CD4-positive, alpha-beta T cell (primary cell): ENCODE results near the gene LHCGR. TPM values are rescaled to one million over a fixed set of nuclear protein-coding genes. Genes with fewer than 3 reads are reported as not detected.

ENCODE experiments used
- ATAC-seq: fragments of 200-7000 bp; cut with Tn5 transposase; one replicate; pipeline ENCODE4 v1.10.0; 2022; ENCODE audit warnings: mild to moderate bottlenecking; ENCODE audit not compliant: poor library complexity
- CTCF ChIA-PET: fragments of 350-600 bp; sonication (Branson Sonifier 250); formaldehyde crosslinking; loops from one replicate; lab custom pipeline; 2021; ENCODE audit warnings: antibody characterized with exemption, inconsistent platforms; lab: Charles Lee
- POLR2A ChIA-PET: fragments of 350-600 bp; sonication (Branson Sonifier 250); formaldehyde crosslinking; loops from one replicate; lab custom pipeline; 2021; ENCODE audit warnings: antibody characterized with exemption, inconsistent platforms; lab: Charles Lee
- DNase-seq, 14 experiments: peaks; one replicate each; pipeline ENCODE4 v3.0.0-alpha.2; 2013 to 2020; ENCODE audit warnings: mixed read lengths in 2 of 14
- H3K27ac ChIP-seq, 2 donors: one replicate each; pipeline versions ENCODE4 v1.5.1 to v1.7.0; 2013; ENCODE audit warnings: low read length in 2 of 2, low read depth in 1 of 2, mild to moderate bottlenecking in 1 of 2
- H3K27me3 ChIP-seq, 2 experiments: 1 replicate in 1 of 2; 2 replicates in 1 of 2; pipeline versions ENCODE4 v1.6.1 to v1.7.0; 2013; ENCODE audit warnings: low read length in 2 of 2, control low read depth in 1 of 2, mild to moderate bottlenecking in 1 of 2, moderate library complexity in 1 of 2; ENCODE audit not compliant: insufficient read depth in 2 of 2, control insufficient read depth in 1 of 2
- H3K36me3 ChIP-seq: one replicate; pipeline ENCODE4 v1.6.1; 2013; ENCODE audit warnings: low read length, control low read depth; ENCODE audit not compliant: insufficient read depth
- H3K4me1 ChIP-seq: one replicate; pipeline ENCODE4 v1.6.1; 2013; ENCODE audit warnings: low read length, control low read depth; ENCODE audit not compliant: insufficient read depth
- H3K4me3 ChIP-seq: one replicate; pipeline ENCODE4 v1.5.1; 2013; ENCODE audit warnings: mild to moderate bottlenecking, low read length, moderate library complexity
- H3K9me3 ChIP-seq, 2 experiments: 1 replicate in 1 of 2; 2 replicates in 1 of 2; pipeline versions ENCODE4 v1.6.1 to v1.7.0; 2013; ENCODE audit warnings: low read length in 2 of 2, mild to moderate bottlenecking in 2 of 2, control low read depth in 1 of 2, moderate library complexity in 1 of 2; ENCODE audit not compliant: control insufficient read depth in 1 of 2, insufficient read depth in 1 of 2
- H3K27ac Mint-ChIP-seq: one replicate; pipeline ENCODE4 v1.8.0; 2020; ENCODE audit warnings: mixed read lengths
- H3K27me3 Mint-ChIP-seq: one replicate; pipeline ENCODE4 v1.8.0; 2021; ENCODE audit warnings: mixed read lengths
- H3K36me3 Mint-ChIP-seq: one replicate; pipeline ENCODE4 v1.8.0; 2021; ENCODE audit warnings: low read depth, mixed read lengths
- H3K4me1 Mint-ChIP-seq: one replicate; pipeline ENCODE4 v1.8.0; 2021; ENCODE audit warnings: low read depth, mixed read lengths
- H3K4me3 Mint-ChIP-seq: one replicate; pipeline ENCODE4 v1.8.0; 2020; ENCODE audit warnings: mild to moderate bottlenecking, mixed read lengths
- H3K9me3 Mint-ChIP-seq: one replicate; pipeline ENCODE4 v1.8.0; 2020; ENCODE audit warnings: mixed read lengths
- intact Hi-C, 2 experiments: fragments of 100-400 bp; cut with DNase I in 1 of 2; cut with micrococcal nuclease in 1 of 2; formaldehyde crosslinking; loops; one replicate each; pipeline versions ENCODE4 v1.15.1 to v1.9.0; 2023 to 2025; cut with DNase I, micrococcal nuclease
- total RNA-seq, 174 experiments: library from RNA in 2 of 174; stranded (reverse) in 2 of 174; gene quantifications; one replicate each; pipeline ENCODE4 v1.2.3 and lab custom pipeline; 2021 to 2026
- TF ChIP-seq, protein P1 (sequence below): fragments of 200-600 bp; IDR thresholded peaks from one replicate; pipeline ENCODE4 v1.8.0; 2022; ENCODE audit warnings: antibody characterized with exemption, mild to moderate bottlenecking

LHCGR gene
- total RNA-seq, 2 experiments from 2014 or later = not detected

GRCh38 chr2:48759682-48760081, 4.2 kb upstream of the LHCGR start:
- H3K4me1 Mint-ChIP-seq = no peaks in the 10 kb centered on the region
- ChIA-PET CTCF (no interaction called here), POLR2A (no interaction called here)

DNA sequence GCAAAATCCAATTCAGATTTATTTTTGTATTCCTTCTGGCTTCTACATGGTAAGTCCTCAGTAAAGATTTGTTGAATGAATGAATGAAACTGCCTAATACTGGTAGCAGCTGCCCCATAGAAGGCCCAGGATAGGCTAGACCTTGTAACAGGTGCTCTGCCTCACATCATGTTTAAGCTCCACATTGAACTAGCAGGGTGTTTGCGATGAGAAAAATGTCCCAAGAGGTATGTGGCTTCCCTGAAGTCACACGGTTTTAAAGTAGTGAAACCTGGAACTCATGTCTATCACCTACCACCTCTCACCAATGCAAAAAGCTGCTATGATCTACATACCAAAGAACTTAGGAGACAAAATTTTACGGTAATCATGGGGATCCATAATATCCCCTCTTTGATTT, 765 bp upstream of the LHCGR start:
- Histone ChIP-seq H3K27me3 (peaks cover 15 to 26% of the 10 kb centered on the region in 2 experiments), H3K27ac (no peak overlapping the region), H3K36me3 (no peaks in the 10 kb centered on the region), H3K4me3 (no peak overlapping the region), H3K4me1 (no peaks in the 10 kb centered on the region), H3K9me3 (peaks cover 0 to 11% of the 10 kb centered on the region in 2 experiments)
- Mint-ChIP-seq H3K36me3 (no peaks in the 10 kb centered on the region), H3K9me3 (no peaks in the 10 kb centered on the region), H3K4me3 (no peak overlapping the region), H3K4me1 (no peaks in the 10 kb centered on the region), H3K27ac (no peak overlapping the region), H3K27me3 (peaks cover 46% of the 10 kb centered on the region)
- DNase-seq (no peak), ATAC-seq (no peak)
- CTCF ChIA-PET = no interaction called here
- POLR2A ChIA-PET = no interaction called here
- TF ChIP-seq, protein P1, sequence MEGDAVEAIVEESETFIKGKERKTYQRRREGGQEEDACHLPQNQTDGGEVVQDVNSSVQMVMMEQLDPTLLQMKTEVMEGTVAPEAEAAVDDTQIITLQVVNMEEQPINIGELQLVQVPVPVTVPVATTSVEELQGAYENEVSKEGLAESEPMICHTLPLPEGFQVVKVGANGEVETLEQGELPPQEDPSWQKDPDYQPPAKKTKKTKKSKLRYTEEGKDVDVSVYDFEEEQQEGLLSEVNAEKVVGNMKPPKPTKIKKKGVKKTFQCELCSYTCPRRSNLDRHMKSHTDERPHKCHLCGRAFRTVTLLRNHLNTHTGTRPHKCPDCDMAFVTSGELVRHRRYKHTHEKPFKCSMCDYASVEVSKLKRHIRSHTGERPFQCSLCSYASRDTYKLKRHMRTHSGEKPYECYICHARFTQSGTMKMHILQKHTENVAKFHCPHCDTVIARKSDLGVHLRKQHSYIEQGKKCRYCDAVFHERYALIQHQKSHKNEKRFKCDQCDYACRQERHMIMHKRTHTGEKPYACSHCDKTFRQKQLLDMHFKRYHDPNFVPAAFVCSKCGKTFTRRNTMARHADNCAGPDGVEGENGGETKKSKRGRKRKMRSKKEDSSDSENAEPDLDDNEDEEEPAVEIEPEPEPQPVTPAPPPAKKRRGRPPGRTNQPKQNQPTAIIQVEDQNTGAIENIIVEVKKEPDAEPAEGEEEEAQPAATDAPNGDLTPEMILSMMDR = no peak
- intact Hi-C loops = no loop called here

More at GRCh38 chr2:48759682-48760081, 4.2 kb upstream of the LHCGR start:
- Mint-ChIP-seq H3K27ac (no peak overlapping the region), H3K4me3 (no peak overlapping the region), H3K27me3 (peaks cover 26% of the 10 kb centered on the region), H3K9me3 (peaks cover 3% of the 10 kb centered on the region), H3K36me3 (no peaks in the 10 kb centered on the region)
- no peaks in the 10 kb centered on the region for H3K36me3 ChIP-seq
- no peak for ATAC-seq
- peaks cover 14 to 18% of the 10 kb centered on the region in 2 experiments for H3K27me3 ChIP-seq
- TF ChIP-seq, protein P1 = no peak
- DNase-seq = no peak
- H3K4me1 ChIP-seq = no peaks in the 10 kb centered on the region
- intact Hi-C loops = no loop called here
- H3K27ac ChIP-seq = no peak overlapping the region
- no peak overlapping the region for H3K4me3 ChIP-seq
- peaks cover 0 to 10% of the 10 kb centered on the region in 2 experiments for H3K9me3 ChIP-seq

GRCh38 chr2:48754874-48755273, 650 bp downstream of the LHCGR start:
- no peak overlapping the region for H3K27ac Mint-ChIP-seq
- Histone ChIP-seq H3K4me3 (no peak overlapping the region), H3K27ac (no peak overlapping the region), H3K36me3 (no peaks in the 10 kb centered on the region), H3K9me3 (peaks cover 0 to 11% of the 10 kb centered on the region in 2 experiments), H3K27me3 (peaks cover 15 to 26% of the 10 kb centered on the region in 2 experiments), H3K4me1 (no peaks in the 10 kb centered on the region)
- no peaks in the 10 kb centered on the region for H3K4me1 Mint-ChIP-seq
- H3K27me3 Mint-ChIP-seq = peaks cover 46% of the 10 kb centered on the region
- no peak overlapping the region for H3K4me3 Mint-ChIP-seq
- ChIA-PET CTCF (no interaction called here), POLR2A (no interaction called here)
- H3K36me3 Mint-ChIP-seq = no peaks in the 10 kb centered on the region
- DNase-seq = no peak
- ATAC-seq = no peak
- TF ChIP-seq, protein P1 = no peak
- H3K9me3 Mint-ChIP-seq = no peaks in the 10 kb centered on the region
- intact Hi-C loops = no loop called here
